ENCODE data around the gene CRABP1. TPM values are rescaled to one million over a fixed set of nuclear protein-coding genes. Genes with fewer than 3 reads are reported as not detected.

The CRABP1 gene
- total RNA-seq: not detected
- polyA plus RNA-seq: not detected

- no peak for DNase-seq
- Histone ChIP-seq H3K4me3 (ENCODE audit: low read length) (no peak within 1 kb of the TSS), H3K4me1 (ENCODE audit: insufficient read depth, low read length) (no peaks in the 10 kb centered on the region), H3K9me3 (ENCODE audit: low read length) (no peaks in the 10 kb centered on the region), H3K27ac (ENCODE audit: low read depth, low read length) (no peak within 1 kb of the TSS), H3K27me3 (ENCODE audit: insufficient read depth, low read length, poor library complexity, severe bottlenecking) (peaks cover 20% of the 10 kb centered on the region), H3K36me3 (ENCODE audit: insufficient read depth, low read length) (no peaks in the 10 kb centered on the region)
- H3K4me3 Mint-ChIP-seq: no peak within 1 kb of the TSS
- no peaks in the 10 kb centered on the region for H3K9me3 Mint-ChIP-seq
- no peak within 1 kb of the TSS for H3K27ac Mint-ChIP-seq
- peaks cover 29 to 56% of the 10 kb centered on the region in 2 donors for H3K27me3 Mint-ChIP-seq
- CTCF ChIA-PET: no interaction called here
- POLR2A ChIA-PET: no interaction called here
- no peaks in the 10 kb centered on the region for H3K36me3 Mint-ChIP-seq
- H3K4me1 Mint-ChIP-seq: peaks cover 0 to 5% (median 4%) of the 10 kb centered on the region in 3 donors
These were observed at the start of gene CRABP1 for GRCh38 chr15:78340231-78341056. Gene CRABP1 (plus strand): TSS chr15:78340353. CDS start chr15:78340429, 76 bp downstream.

DNA sequence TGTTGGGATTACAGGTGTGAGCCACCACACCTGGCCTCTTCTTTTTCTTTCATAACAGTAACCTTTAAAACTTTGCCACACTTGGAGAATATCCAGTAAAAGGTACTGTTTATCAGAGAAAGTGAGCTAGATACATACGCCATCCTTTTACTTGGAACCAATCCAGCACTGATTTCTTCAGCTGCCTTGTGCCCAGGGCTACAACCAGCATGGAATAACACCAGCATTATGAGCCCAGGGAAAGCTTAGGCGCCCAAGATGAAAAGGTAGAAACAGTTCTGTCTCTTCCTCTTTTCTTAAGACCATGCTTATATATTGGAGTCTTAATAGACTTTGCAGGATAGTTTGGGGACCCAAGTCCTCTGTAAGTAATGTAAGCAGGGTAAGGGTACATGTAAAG is 49.1 kb upstream of the CRABP1 start:
- CTCF ChIA-PET: interaction anchor here (1.3 kb wide), 1 partner anchor 25 kb away, joined by 3 read pairs; no protein-coding TSS in a partner anchor
- POLR2A ChIA-PET: no interaction called here
- peaks cover 2 to 10% (median 7%) of the 10 kb centered on the region in 3 donors for H3K4me1 Mint-ChIP-seq
- no peaks in the 10 kb centered on the region for H3K27me3 ChIP-seq (ENCODE audit: insufficient read depth, low read length, poor library complexity, severe bottlenecking)
- no peaks in the 10 kb centered on the region for H3K4me1 ChIP-seq (ENCODE audit: insufficient read depth, low read length)
- H3K27me3 Mint-ChIP-seq: peaks cover 0 to 2% of the 10 kb centered on the region in 2 donors
- peak overlapping the region in 1 of 8 donors; percentile 89 for H3K27ac Mint-ChIP-seq
- DNase-seq: no peak
- peaks cover 8 to 93% (median 34%) of the 10 kb centered on the region in 3 donors for H3K36me3 Mint-ChIP-seq
- H3K9me3 Mint-ChIP-seq: no peaks in the 10 kb centered on the region
- H3K27ac ChIP-seq (ENCODE audit: low read depth, low read length): no peak overlapping the region
- H3K9me3 ChIP-seq (ENCODE audit: low read length): no peaks in the 10 kb centered on the region
- H3K4me3 Mint-ChIP-seq: no peak overlapping the region
- H3K36me3 ChIP-seq (ENCODE audit: insufficient read depth, low read length): peaks cover 33% of the 10 kb centered on the region
- H3K4me3 ChIP-seq (ENCODE audit: low read length): no peak overlapping the region

DNA sequence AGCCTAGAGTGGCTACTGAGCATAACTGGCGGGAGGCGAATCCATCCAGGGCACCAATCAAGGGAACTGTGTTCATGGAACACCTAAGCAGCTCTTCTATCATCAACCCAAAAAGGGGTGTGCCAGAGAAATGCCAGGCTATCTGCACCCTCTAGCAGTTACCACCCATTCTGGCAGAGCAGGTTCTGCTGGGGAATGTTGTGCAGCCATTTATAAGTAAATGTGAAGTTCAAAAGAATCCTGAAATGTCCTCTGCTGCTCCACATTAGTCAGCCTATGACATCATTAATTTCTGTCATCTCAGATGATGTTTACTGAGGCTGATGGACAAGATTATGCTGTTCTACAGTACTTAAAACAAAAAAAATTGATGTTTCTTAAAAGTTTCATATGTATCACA is 48.5 kb upstream of the CRABP1 start:
- ChIA-PET CTCF (interaction anchor here (0.6 to 1.3 kb wide), 2 partner anchors 26 to 382 kb away, joined by 3 read pairs; no protein-coding TSS in a partner anchor), POLR2A (no interaction called here)
- H3K9me3 ChIP-seq (ENCODE audit: low read length): no peaks in the 10 kb centered on the region
- DNase-seq: no peak
- Mint-ChIP-seq H3K36me3 (peaks cover 8 to 86% (median 30%) of the 10 kb centered on the region in 3 donors), H3K27ac (no peak overlapping the region), H3K9me3 (no peaks in the 10 kb centered on the region), H3K4me3 (no peak overlapping the region), H3K4me1 (peaks cover 0 to 8% (median 8%) of the 10 kb centered on the region in 3 donors), H3K27me3 (peaks cover 0 to under 1% of the 10 kb centered on the region in 2 donors)
- no peaks in the 10 kb centered on the region for H3K27me3 ChIP-seq (ENCODE audit: insufficient read depth, low read length, poor library complexity, severe bottlenecking)
- H3K36me3 ChIP-seq (ENCODE audit: insufficient read depth, low read length): peaks cover 27% of the 10 kb centered on the region
- H3K4me3 ChIP-seq (ENCODE audit: low read length): no peak overlapping the region
- no peaks in the 10 kb centered on the region for H3K4me1 ChIP-seq (ENCODE audit: insufficient read depth, low read length)
- no peak overlapping the region for H3K27ac ChIP-seq (ENCODE audit: low read depth, low read length)

DNA sequence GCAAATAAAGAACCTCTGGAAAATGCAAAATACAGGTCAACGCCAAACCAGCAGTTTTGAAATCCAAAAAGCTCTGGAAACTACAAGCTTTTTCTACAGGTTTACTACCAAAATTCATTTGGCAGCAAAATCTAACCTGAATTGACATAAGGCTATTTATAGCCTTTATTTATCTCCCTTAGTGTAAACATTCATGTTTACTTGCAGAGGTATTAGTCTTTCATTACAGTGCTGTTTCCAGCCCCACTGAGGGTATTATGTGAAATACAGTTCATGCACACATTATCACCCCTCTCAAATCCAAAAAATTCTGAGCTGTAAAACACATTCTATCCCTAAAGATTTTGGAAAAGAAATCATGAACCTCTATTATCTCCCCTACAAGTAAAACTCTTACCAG is 47.9 kb upstream of the CRABP1 start:
- DNase-seq: no peak
- Mint-ChIP-seq H3K27me3 (no peaks in the 10 kb centered on the region), H3K4me1 (peaks cover 0 to 13% (median 10%) of the 10 kb centered on the region in 3 donors), H3K36me3 (peaks cover 8 to 81% (median 28%) of the 10 kb centered on the region in 3 donors), H3K27ac (peak overlapping the region in 1 of 8 donors; percentile 46), H3K4me3 (no peak overlapping the region), H3K9me3 (no peaks in the 10 kb centered on the region)
- CTCF ChIA-PET: no interaction called here
- H3K9me3 ChIP-seq (ENCODE audit: low read length): no peaks in the 10 kb centered on the region
- H3K27me3 ChIP-seq (ENCODE audit: insufficient read depth, low read length, poor library complexity, severe bottlenecking): no peaks in the 10 kb centered on the region
- no peak overlapping the region for H3K27ac ChIP-seq (ENCODE audit: low read depth, low read length)
- H3K4me1 ChIP-seq (ENCODE audit: insufficient read depth, low read length): no peaks in the 10 kb centered on the region
- H3K36me3 ChIP-seq (ENCODE audit: insufficient read depth, low read length): peaks cover 23% of the 10 kb centered on the region
- POLR2A ChIA-PET: no interaction called here
- H3K4me3 ChIP-seq (ENCODE audit: low read length): no peak overlapping the region

DNA sequence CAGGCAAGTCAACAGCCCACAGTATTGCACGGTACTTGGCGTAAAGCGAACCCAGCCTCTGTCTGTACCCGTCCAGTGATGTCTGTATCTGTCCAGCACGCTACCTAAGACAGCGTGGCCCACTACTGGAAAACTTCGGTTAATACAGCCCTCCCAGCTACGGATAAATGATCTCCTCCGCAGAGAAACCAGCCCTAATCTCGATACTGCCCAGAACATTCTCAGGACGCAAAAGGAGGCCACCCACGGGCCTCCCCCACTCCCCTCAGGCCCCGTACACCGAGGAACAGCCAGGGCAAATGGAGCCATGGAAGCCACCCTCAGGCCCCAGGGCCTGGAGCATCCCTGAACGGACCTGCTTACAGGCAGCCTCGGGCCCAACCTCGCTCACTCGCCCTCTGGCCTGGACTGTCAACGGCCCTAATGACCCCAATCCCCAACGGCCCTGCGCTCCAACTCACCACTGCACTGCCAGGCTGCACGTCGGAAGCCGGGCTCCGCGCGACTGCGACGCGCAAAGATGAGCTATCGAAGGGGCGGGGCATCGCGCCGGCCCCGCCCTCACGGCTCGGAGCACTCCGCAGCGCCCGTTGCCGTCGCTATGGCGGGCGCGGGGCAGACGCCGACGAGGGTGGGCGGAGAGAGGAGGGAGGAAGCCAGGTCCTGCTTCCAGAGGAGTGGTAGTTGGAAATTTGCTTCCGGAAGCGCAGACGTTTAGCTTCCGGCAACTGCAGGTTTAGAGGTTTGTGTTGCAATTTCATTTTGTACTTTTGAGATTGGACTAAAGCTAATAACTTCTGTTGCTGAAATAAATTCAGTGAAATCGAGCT is 40.8 kb upstream of the CRABP1 start, which contains the start of gene SKIC8:
Gene SKIC8, minus strand, starts transcription at position 509 of the 830 bp plus-strand sequence. CDS start 3,923 bp downstream, outside the sequence.
- peak; percentile 88 to 92 (median 89) for DNase-seq
- Histone ChIP-seq H3K27ac (ENCODE audit: low read depth, low read length) (peak within 1 kb of the TSS; percentile 87), H3K27me3 (ENCODE audit: insufficient read depth, low read length, poor library complexity, severe bottlenecking) (no peaks in the 10 kb centered on the region), H3K36me3 (ENCODE audit: insufficient read depth, low read length) (no peaks in the 10 kb centered on the region), H3K4me1 (ENCODE audit: insufficient read depth, low read length) (peaks cover 13% of the 10 kb centered on the region), H3K4me3 (ENCODE audit: low read length) (peak within 1 kb of the TSS; percentile 86), H3K9me3 (ENCODE audit: low read length) (no peaks in the 10 kb centered on the region)
- Mint-ChIP-seq H3K27me3 (peaks cover 0 to 1% of the 10 kb centered on the region in 2 donors), H3K4me1 (peaks cover 25 to 43% (median 31%) of the 10 kb centered on the region in 3 donors), H3K36me3 (peaks cover 0 to 19% (median 2%) of the 10 kb centered on the region in 3 donors), H3K4me3 (peak within 1 kb of the TSS; percentile 95 to 99 (median 97)), H3K27ac (peak within 1 kb of the TSS; percentile 89 to 98 (median 95)), H3K9me3 (no peaks in the 10 kb centered on the region)
- POLR2A ChIA-PET: interaction anchor here (0.7 to 1.9 kb wide), 6 partner anchors 13 to 151 kb away, joined by 3 to 25 read pairs (median 4); partner anchors contain the start of genes DNAJA4, IDH3A and IREB2
- CTCF ChIA-PET: interaction anchor here (0.8 to 1.7 kb wide), 8 partner anchors 10 to 187 kb away, joined by 3 to 8 read pairs (median 3); partner anchors contain the start of genes DNAJA4 and IREB2

DNA sequence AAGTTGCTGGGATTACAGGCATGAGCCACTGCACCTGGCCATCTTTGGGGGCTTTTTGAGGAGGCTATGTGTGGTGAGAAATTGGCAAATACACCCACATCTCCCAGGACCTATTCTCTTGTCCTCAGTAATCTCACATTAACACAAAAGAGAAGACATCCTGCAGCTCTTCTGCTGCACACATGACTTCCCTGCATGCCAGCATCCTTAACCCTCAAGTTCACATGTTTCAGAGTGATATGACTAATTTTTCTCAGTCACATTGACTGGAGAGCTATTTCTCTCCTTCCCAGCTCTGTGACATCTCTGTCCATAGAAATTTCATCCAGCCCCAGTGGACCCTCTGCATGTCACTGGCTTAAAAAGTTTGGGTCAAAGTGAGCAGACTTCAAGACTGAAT is 38.8 kb upstream of the CRABP1 start:
- Mint-ChIP-seq H3K4me3 (peak overlapping the region in 6 of 7 donors; percentile 13 to 55 (median 46)), H3K4me1 (peaks cover 25 to 35% (median 27%) of the 10 kb centered on the region in 3 donors), H3K27ac (peak overlapping the region in 3 of 8 donors; percentile 10 to 77 (median 65)), H3K9me3 (no peaks in the 10 kb centered on the region), H3K36me3 (peaks cover 0 to 7% (median 0%) of the 10 kb centered on the region in 3 donors), H3K27me3 (peaks cover 1 to 10% of the 10 kb centered on the region in 2 donors)
- DNase-seq: no peak
- H3K4me3 ChIP-seq (ENCODE audit: low read length): no peak overlapping the region
- H3K27ac ChIP-seq (ENCODE audit: low read depth, low read length): no peak overlapping the region
- H3K27me3 ChIP-seq (ENCODE audit: insufficient read depth, low read length, poor library complexity, severe bottlenecking): no peaks in the 10 kb centered on the region
- peaks cover 13% of the 10 kb centered on the region for H3K4me1 ChIP-seq (ENCODE audit: insufficient read depth, low read length)
- H3K36me3 ChIP-seq (ENCODE audit: insufficient read depth, low read length): no peaks in the 10 kb centered on the region
- no peaks in the 10 kb centered on the region for H3K9me3 ChIP-seq (ENCODE audit: low read length)
- CTCF ChIA-PET: no interaction called here
- POLR2A ChIA-PET: no interaction called here

GRCh38 chr15:78301828-78302227 is 38.3 kb upstream of the CRABP1 start:
- POLR2A ChIA-PET: no interaction called here
- Histone ChIP-seq H3K9me3 (ENCODE audit: low read length) (no peaks in the 10 kb centered on the region), H3K27me3 (ENCODE audit: insufficient read depth, low read length, poor library complexity, severe bottlenecking) (no peaks in the 10 kb centered on the region), H3K27ac (ENCODE audit: low read depth, low read length) (no peak overlapping the region), H3K4me1 (ENCODE audit: insufficient read depth, low read length) (peaks cover 13% of the 10 kb centered on the region), H3K4me3 (ENCODE audit: low read length) (no peak overlapping the region), H3K36me3 (ENCODE audit: insufficient read depth, low read length) (no peaks in the 10 kb centered on the region)
- Mint-ChIP-seq H3K27me3 (peaks cover 1 to 10% of the 10 kb centered on the region in 2 donors), H3K9me3 (no peaks in the 10 kb centered on the region), H3K4me1 (peaks cover 25 to 34% (median 26%) of the 10 kb centered on the region in 3 donors), H3K27ac (peak overlapping the region in 3 of 8 donors; percentile 66 to 77 (median 73)), H3K36me3 (peaks cover 0 to 7% (median 0%) of the 10 kb centered on the region in 3 donors), H3K4me3 (peak overlapping the region in 2 of 7 donors; percentile 51 to 55)
- CTCF ChIA-PET: no interaction called here
- no peak for DNase-seq
